HL-60/S4 (cell line): Measurements from ENCODE around the gene PAX9.

Experiments used
- in situ Hi-C: fragments of 300-500 bp; cut with MboI; formaldehyde crosslinking; loops from 2 replicates; pipeline ENCODE4 v1.14.3; 2022; ENCODE audit warnings: low sequenced_read_pairs

PAX9 gene

DNA sequence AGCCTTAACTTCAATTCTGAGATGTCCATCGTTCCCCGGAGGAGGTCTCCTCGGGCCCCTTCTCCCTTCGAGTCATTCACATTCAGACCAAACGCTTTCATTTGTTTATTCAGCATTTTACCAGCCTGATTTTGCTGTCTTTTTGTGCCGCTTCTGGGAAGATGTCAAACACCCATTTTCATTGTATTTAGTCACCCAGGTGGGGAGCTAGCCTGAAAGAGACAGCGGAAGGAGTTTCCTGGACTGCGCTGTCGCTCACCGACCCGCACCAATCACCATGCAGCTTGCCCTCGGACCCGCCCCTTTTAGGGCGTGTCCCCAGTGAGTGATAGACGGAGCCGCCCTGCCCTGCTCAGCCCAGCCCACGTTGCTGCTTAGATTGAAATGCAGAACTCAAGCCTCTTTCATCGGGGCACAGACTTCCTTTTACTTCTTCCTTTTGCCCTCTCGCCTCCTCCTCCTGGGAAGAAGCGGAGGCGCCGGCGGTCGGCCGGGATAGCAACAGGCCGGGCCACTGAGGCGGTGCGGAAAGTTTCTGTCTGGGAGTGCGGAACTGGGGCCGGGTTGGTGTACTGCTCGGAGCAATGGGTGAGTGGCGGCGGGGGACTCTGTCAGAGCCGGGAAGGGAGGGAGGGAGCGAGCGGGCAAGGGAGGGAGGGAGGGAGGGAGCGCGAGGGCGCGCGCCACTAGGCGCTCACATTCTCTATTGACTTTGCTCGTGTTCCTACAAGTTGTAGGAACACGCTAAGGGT, at the start of gene PAX9:
Gene PAX9 (plus strand): TSS at position 355 of the 752 bp plus-strand sequence. CDS start 230 bp downstream, at position 585.
- in situ Hi-C loops: no loop called here

DNA sequence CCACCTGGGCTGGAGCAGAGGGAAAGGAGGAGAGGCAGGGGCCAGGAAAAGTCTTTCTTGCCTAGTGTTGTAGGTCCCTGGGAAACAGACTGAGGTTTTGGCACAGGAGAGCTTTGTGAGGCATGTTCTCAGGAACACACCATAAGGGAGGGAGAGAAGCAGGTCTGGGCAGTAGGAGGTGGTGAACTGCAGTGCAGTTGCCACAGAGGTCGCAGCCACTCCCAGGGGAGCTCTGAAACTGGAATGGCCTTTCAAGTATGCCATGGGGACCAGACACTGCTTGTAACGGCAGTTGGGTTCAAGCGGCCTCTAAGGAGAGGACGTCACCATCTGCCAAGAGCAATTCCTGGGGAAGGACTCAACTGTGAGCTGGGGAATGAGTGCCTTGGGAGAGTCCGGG, 43.8 kb upstream of the PAX9 start:
- in situ Hi-C loops: no loop called here

DNA sequence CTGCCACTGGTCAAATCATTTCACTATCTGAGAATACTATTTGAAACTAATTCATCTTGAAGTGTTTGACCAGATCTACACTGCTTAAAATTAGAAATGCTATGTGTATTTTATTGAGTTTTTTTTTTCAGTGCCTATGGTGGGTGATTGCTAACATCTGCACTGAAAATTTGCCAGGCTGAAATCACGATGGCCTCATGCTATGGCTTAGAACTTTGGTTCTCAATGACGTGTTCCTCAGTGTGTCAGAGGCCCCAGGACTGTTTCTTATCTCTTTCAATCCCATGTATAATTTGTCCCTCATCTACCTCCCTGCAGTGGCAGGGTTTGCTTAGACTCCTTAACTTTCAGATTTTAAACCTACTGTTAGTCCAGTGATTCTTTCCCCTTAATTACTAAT, 43.0 kb upstream of the PAX9 start:
- in situ Hi-C loops: no loop called here

DNA sequence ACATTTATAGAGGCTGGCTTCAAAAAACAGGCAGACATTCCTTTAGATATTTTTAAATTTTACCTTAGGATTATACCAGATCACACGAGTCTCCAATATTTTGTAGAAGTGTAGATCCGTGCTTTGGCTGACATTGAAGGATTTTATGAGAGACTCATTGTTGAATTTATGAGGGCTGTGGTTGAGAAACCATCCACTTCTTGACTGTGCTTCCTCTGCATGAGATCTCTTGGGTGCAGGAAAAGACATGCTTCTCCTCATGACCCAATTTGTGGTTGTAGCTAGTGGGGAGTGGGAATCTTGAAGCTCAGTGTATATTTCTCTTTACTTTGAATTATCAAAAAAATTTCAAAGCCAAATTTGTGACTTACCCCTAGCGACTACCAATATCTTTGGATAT, 42.5 kb upstream of the PAX9 start:
- in situ Hi-C loops: no loop called here

DNA sequence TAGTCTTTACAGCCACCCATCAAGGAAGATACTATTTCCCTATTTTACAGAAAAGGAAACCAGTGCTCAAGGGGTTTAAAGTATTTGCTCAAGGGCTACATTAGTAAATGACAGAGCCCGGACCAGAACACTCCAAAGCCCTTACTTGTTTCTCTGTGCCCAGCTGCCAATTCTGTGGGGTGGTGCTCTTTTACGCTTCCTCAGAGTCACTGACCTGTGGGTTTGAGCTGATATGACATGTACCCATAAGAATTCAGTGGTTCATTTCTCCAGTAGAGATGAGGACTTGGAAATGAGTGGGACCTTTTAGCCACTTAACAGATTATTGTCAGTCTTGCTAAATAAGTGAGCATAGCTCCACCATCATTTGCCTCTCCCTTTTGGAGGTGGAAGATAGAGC, 41.8 kb upstream of the PAX9 start:
- in situ Hi-C loops: no loop called here

DNA sequence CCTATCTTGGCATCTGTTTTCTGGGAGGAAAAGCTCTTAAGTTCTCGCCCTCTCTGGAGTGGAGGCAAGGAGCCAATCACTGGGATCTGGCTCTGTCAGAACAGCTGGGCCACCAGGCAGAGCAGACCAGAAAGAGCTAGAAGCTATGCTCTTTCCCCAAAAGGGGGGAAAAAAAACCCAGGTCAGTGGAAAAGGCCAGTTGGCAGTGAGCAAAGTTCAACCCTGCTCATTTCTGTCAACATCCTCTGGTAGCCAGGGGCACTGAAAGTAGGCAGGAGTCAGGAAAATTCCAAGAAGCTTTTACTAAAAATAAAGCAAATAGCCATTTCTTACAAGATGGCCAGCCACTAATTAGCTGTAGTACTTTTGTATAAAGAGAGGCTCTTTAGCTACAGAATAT, 36.6 kb upstream of the PAX9 start:
- in situ Hi-C loops: no loop called here

DNA sequence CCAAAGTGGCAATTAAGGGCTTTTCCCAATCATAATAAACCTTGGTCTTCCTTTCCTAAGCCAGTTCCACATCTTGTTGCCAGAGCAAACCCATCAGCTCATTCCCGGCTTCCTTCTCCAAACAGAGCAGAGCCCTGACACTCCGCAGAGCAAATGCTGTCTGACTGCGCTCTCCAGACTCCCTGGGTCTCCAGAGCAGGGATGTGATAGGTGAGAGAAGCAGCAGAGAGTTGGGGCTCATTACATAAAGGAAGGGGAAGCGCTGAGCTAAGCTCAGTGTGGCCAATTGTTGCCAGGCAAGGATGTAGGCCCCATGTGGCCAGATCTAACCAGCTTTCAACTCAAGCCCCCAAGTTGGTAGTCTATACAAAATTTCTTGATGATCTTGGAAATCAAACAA, 36.2 kb upstream of the PAX9 start:
- in situ Hi-C loops: no loop called here

DNA sequence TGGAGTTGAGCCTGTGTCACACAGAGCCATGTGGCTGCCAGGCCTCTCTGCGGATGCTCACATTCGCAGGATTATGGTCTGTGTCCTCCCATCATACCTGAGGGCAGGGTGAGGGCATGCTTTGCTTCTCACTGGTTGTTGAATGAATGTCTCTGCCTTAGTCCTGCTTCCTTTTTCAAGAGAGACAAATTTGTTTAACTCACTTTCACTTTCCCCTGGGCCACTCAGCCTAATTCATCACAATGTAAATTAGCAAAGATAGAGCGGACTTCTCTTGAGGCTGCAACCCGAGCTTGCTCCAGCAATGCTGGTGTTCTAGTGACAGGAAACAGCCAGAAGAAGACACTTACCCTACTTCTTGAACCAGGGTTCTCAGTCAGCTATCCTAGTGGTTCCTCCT, 35.5 kb upstream of the PAX9 start:
- in situ Hi-C loops: no loop called here

DNA sequence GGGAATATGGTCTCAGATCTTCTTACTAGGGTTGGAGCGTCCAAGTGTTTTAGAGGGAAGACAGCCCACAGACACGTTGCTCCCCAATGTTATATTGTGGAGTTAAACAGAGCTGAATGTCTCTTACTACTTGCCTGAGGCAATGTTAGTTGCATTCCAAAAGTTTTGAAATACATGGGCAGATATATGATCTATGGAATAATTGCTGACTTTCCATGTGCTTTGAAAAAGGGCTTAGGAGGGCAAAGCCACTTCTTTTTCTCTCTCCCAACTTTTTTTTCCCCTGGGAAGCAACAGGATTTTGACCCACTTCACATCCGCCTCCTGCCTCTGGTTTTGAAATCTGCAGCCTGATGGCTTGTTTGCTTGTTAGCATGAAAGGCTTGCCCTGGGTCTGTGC, 33.7 kb upstream of the PAX9 start:
- in situ Hi-C loops: no loop called here

DNA sequence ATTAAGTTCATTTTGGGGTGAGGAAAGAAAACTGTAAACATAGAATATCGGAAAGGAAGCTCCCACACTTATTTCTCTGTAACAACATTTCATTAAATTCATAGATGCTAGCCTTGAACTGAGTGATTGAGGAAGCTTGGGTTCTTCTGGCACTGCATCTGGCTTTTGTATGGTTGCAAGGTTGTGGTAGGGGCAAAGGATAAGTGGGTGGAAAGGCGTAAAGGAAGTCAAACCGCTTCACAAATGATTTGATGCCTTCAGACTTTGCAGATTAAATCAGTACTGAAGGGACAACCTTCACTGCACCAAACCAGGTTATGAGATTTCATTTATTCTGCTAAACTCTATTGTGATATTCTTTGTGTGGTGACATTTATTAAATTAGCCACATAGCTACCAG, 28.1 kb upstream of the PAX9 start:
- in situ Hi-C loops: no loop called here

DNA sequence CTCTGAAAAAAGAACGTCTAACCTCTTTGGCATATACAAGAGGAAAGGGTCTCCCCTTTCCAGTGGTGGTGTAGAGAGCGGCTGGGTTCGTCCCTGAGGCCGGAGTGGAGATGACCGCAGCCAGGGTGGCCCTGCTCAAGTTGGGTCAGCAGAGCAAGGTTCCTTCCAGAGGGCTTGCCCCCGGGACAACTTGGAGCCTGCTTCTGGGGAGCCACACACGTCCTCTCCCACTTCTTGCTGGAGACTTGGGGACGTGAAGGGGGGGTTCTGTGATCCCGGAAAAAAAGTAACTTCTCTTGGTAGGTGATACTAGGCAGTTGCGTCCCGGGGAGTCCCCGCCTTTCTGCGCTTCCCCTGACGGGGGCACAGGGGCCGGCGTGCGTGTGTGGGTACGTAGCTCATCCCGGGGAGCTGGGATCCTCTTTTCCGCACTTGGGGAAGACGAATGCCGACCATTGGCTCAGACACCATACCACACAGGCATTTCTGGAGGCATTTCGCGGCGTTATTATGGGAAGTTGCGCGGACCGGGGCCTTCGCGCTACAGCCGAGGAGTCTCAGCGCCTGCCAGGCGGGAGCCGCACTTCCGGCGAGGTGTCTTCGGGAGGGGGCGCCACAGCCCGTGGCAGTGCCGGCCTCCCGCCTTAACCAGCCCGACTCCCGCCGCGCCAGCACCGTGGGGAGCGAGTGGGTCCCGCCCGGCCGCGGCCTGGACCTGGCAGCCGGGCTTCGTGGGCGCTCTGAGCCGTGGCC, 14.8 kb upstream of the PAX9 start:
- in situ Hi-C loops: no loop called here

DNA sequence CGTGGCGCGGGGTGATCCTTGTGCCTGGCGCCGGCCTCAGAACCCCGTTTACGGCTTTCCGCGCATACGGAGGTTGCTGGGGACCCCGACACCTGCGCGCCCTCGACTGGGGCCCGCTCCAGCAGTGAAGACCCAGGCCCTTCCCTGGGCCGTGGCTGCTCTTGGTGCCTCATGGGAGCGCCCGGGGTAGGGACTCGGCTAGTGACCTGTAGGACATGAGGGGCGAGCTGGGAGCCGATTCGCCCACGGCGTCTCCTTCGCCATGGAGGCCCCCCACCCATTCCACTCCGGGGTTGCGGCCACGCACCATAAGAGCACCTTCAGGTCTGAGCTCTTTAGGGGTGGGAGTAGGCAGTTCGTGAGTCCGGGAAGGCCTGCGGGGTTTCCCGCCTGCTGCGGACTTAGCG, 14.2 kb upstream of the PAX9 start:
- in situ Hi-C loops: no loop called here

DNA sequence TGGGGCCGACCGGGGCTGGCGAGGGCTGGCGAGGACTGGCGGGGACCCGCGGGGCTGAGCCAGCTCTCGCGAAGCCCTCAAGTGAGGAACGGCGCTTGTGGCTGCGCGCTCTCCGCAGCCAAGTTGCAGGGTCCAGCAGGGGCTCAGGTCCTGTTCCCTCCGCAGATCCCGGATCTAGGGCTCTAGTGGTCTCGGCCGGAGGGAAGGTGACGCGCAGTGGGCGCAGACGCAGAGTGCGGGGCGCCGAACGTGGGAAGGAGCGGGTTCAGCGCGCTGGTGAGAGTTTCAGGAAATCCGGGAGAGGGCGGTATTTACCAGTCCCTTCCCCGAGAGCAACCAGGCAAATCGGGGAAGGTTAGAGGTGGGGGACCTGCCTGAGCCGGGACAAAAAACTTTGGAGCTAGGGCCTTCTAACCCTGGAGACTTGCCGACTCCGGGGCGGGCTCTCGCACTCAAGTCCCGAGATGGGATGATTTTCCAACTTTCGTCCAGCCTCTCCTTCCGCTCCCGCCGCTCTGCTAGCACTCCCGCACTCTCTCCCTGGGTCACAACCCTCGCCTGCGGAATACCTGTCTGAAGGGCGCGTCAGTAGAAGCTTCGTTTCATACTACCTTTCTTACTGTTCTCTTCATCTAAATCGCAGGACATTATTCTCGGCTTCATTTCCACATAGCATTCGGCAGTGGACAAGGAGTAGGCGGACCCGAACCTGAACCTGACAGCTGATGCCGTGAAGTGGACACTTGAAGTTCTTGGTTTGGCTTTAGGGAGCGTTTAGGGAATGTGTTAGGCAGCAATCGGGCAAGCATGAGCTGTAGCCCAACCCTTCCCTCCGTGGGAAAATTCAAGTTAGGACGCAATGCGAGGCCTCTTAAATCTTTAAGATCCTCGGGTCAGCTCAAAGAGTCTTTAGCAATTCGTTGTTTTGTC, 13.6 kb upstream of the PAX9 start:
- in situ Hi-C loops: no loop called here

DNA sequence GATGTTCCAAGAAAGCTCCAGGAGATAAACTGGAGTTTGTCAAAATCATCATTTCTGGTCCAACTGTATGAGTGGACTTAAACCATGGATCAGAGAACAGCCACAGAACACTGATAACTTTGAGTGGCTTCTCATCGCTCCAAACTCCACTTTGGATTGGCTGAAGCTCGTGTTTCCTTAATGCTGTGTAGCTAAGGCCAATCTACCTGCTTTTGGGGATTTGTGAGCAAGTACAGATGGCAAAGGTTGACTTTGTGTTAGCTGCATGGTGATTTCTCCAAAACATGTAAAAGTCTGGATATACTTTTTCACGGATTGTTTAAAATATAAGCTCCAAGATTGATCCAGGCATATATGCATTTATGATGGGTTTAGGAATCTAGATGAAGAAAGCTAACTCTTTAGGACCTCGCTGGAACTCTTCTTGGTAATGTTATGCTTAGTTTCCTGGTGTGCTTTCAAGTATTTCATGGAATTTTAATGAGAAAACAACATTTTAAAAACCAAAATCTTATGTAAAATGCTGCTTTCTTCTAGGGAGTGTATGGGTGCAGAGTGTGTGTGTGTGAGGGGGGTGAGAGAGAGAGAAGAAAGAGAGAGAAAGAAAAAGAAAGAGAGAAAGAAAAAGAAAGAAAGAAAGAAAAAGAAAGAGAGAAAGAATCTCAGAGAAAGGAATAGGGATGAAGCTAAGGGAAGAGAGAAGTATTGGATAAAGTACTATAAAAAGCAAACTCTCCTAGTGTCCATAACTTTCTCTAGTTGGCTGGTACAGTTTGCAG, 11.6 kb upstream of the PAX9 start:
- in situ Hi-C loops: no loop called here

DNA sequence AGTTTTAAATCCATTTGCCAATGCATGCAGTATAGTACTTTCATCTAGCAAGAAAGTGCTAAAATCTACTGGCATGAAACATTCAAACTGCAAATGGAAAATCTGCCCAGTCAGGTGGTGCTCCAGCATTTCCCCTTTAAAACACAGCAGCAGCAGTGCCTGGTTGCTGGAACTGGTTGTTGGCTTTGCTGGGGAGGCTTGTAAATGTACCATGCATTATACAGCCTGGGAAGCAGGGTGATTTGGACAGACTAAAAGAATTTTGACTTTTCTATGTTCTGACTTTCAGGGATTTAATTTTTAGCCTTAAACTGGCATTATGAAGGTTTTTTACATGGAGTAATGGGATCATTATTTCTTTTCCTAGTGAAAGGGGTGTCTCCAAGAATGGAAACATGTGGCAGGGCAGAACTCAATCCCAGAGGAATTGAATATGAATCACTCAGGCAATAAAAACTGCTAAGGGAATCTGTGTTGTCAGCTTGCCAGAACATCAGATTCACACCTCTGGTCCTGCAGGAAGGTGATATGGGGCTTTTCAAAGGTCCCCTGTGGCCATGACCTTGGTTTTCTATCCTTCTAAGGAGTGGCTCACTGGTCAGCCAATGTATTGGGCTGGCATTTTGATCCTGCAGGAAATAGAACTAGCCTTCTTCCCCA, 9.0 kb upstream of the PAX9 start:
- in situ Hi-C loops: no loop called here

DNA sequence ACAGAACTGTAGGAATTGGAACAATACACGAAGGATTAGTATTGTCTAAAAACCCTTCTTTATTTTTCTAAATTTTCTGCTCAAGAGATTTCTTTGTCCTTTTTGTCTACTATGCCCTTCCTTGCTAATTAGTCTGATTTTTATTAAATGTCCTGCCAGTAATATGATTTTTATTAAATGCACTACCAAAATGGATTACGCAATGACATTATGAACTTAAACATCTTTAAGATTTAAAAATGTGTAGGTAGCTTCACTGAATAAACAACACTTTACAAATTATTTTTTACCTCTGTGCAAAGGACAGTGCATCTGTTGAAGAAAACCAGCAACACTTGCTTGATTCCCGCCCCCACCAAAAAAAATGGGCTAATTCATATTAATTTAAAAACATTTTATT, 8.2 kb upstream of the PAX9 start:
- in situ Hi-C loops: no loop called here

DNA sequence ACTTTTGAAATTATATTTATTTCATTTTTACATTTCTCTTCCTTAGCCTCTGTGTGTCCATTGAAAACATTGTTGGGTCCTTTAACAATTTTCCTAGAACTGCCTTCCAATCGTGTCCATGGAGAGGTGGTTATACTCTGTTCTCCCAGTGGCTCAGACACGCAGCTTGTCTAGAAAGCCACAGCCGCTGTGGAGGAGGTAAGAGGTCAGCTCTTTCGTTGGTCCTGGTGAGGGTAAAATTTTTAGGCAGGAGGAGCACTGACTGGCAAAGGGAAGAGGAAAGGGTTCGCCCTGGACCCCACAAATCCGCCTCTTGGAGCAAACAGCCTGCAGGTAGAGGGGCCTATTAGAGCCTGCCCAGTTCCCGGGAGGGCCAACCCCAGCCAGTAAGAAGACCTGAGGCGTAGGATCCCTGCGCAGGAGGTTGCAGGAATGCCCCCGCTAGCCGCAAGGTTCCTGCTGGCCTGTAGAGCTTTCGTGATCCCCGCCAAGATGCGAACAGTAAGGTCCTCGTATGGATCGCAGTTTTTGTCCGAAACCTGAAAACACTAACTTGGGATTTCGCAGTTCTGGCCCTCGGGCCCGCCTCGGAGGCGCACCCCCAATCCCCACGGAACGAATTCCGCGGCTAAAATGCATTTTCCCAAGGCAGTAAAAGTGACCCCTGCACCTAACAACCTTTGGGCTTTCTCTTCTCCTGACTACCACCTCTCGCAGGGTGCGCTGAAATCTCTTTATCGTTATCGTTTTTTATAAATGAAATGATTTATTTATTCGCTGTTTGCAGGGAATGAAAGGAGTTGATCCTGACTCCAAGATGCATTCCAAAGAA, 7.5 kb upstream of the PAX9 start:
- in situ Hi-C loops: no loop called here

DNA sequence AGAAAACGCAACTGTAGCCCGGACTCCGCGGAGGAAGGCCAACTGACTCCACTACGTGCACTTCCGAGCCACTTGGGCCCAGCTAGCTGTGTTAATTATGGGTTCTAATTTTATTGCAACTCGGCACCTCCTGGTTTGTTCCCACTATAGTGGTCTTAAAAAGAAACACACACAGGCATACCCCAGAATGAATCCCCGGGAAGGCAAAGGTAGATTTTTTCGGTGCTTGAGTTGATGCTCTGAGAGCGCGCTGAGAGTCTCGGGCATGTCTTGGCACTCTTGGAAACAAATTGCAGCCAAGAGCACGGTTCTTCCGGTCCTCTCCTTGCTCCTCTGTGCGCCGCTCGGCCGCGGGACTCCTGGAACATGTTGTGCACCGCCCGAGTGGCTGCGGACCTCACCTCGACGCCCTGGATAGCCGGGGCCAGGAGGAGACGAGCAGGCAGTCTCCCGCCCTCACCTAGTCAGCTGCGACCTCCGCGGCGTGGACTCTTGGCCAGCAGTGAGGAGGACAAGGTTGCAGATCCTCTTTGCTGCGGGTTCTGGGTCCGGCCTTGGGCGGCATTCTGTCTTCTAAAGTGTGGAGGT, 6.8 kb upstream of the PAX9 start:
- in situ Hi-C loops: no loop called here

DNA sequence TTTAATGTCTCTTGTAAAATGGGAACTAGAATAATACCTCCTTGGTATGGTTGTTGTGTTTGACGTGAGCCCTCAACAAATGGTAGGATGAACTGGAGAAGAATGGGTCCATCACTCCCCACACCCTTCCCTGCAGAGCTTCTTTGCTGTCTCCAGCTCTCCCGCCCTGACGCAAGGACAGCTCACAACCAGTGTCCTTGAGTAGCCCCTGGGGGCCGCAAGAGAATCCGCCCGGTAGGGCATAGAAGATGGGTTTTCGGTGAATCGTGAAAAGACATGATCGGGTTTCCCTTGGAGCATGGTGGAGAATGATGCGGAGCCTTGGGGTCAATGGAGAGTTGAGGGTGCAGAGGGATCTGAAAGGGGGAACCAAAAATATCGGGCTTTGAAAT, 6.1 kb upstream of the PAX9 start:
- in situ Hi-C loops: no loop called here
